Effector memory CD8-positive, alpha-beta T cell (primary cell): ENCODE data around the gene RBM22.

Experiments
- ATAC-seq: fragments of 150-1000 bp; cut with Tn5 transposase; replicated peaks from 2 replicates; pipeline ENCODE4 v1.10.0; 2021; ENCODE audit warnings: mild to moderate bottlenecking, moderate library complexity
- DNase-seq, 3 experiments: peaks; one replicate each; pipeline ENCODE4 v3.0.0; 2021
- H3K27ac Mint-ChIP-seq, 2 donors: one replicate each; pipeline ENCODE4 v1.8.0; 2022; ENCODE audit warnings: mild to moderate bottlenecking in 2 of 2, mixed read lengths in 2 of 2, moderate library complexity in 2 of 2
- H3K27me3 Mint-ChIP-seq, 2 donors: one replicate each; pipeline ENCODE4 v1.8.0; 2022; ENCODE audit warnings: mixed read lengths in 2 of 2
- H3K36me3 Mint-ChIP-seq: one replicate; pipeline ENCODE4 v1.8.0; 2022; ENCODE audit warnings: mild to moderate bottlenecking, moderate library complexity, mixed read lengths; ENCODE audit not compliant: insufficient read depth
- H3K4me1 Mint-ChIP-seq, 2 donors: one replicate each; pipeline ENCODE4 v1.8.0; 2022; ENCODE audit warnings: low read depth in 2 of 2, mixed read lengths in 2 of 2
- H3K4me3 Mint-ChIP-seq, 2 donors: one replicate each; pipeline ENCODE4 v1.8.0; 2022; ENCODE audit warnings: mild to moderate bottlenecking in 2 of 2, mixed read lengths in 2 of 2, moderate library complexity in 2 of 2
- H3K9me3 Mint-ChIP-seq, 2 donors: one replicate each; pipeline ENCODE4 v1.8.0; 2022; ENCODE audit warnings: mixed read lengths in 2 of 2

The RBM22 gene

DNA sequence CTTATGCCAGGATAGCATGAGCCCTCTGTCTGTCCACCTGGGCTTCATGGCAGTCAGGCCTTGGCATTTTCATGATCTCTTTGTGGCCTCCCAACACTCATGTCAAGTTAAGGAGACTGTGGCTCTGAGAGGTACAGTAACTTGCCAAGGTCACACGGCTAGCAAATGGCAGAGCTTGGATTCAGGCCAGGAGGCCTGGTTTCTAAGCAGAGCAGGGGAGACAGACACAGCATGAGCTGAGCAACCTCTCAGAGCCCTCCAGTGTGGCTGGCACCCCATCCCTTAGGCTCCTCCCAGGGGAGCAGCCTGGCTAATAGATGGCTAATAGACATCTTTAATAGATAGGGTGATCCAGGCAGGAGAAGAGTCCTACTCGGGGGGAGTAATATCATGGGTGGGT, 56.3 kb downstream of the RBM22 start:
- H3K27ac Mint-ChIP-seq = no peak overlapping the region

DNA sequence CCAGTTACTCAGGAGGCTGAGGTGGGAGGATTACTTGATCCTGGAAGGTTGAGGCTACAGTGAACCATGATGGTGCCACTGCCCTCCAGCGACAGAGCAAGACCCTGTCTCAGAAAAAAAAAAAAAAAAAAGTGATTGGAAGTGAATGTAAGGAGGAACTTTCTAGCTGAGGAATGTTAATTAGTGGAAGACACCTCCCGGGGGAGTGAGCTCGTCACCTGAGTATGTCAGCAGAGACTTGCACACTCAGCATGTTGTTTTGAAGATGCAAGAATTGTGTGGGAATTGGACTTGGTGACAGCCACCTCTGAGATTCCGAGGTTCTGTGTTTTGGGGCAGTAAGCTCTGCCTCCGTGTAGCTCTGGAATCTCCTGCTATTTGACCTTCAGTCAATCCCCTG, 56.8 kb downstream of the RBM22 start:
- no peak overlapping the region for H3K4me3 Mint-ChIP-seq
- peaks cover 3% of the 10 kb centered on the region for H3K36me3 Mint-ChIP-seq
- peaks cover 36 to 52% of the 10 kb centered on the region in 2 donors for H3K27me3 Mint-ChIP-seq
- ATAC-seq (no peak), DNase-seq (no peak)
- no peaks in the 10 kb centered on the region for H3K4me1 Mint-ChIP-seq
- H3K9me3 Mint-ChIP-seq = no peaks in the 10 kb centered on the region
- H3K27ac Mint-ChIP-seq = no peak overlapping the region

More for the DNA sequence above, 56.3 kb downstream of the RBM22 start:
- no peak for ATAC-seq
- H3K36me3 Mint-ChIP-seq = peaks cover 3% of the 10 kb centered on the region
- no peaks in the 10 kb centered on the region for H3K4me1 Mint-ChIP-seq
- no peaks in the 10 kb centered on the region for H3K9me3 Mint-ChIP-seq
- H3K27me3 Mint-ChIP-seq = peaks cover 36 to 52% of the 10 kb centered on the region in 2 donors
- no peak overlapping the region for H3K4me3 Mint-ChIP-seq
- no peak for DNase-seq

DNA sequence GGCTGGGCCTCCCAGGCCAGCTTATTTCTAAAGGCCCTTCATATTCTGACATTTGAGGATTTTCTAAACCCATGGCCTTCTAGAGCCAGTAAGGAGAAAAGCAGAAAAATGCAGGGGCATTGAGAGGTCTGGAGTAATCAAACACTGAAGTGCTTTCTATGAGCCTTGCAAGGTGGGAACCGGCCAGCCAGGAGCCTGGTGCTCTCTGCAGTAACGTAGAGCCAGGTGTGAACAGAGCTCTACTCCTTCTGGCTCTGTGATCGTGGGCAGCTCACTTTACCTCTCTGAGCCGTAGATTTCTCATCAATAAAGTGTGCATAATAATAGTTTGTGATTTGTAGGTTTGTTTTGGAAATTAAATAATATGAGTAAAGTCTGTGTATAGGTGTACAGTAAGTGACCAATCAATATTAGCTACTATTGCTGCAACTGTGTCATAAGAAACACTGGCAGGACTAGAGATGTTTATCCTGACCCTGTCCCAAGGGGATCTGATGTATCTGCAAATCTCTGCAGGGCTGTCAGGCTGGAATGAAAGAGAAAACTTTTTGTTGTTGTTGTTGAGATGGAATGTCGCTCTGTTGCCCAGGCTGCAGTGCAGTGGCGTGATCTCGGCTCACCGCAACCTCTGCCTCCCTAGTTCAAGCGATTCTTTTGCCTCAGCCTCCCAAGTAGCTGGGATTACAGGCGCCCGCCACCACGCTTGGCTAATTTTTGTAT, 57.7 kb downstream of the RBM22 start:
- Mint-ChIP-seq H3K9me3 (no peaks in the 10 kb centered on the region), H3K27ac (no peak overlapping the region), H3K4me3 (no peak overlapping the region), H3K27me3 (peaks cover 36 to 53% of the 10 kb centered on the region in 2 donors), H3K4me1 (no peaks in the 10 kb centered on the region), H3K36me3 (peaks cover 3% of the 10 kb centered on the region)
- DNase-seq (no peak), ATAC-seq (no peak)

DNA sequence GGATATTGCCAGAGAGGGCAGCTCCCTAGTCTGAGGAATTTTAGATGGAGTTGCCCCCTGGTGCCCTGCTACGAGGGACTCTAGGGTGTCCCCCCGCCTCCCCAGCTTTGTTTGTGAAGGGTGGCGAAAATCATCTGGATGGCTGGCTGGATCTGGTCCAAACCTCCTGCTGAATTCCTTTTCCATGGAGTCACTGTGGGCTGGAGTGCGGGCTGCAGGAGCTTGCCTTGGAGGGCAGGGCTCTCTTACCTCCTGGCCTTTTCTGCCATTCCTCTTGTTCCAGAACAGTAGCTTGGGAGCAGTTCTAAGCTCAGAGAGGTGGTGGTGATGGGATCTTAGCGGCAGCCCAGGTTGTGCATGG, 58.3 kb downstream of the RBM22 start:
- Mint-ChIP-seq H3K27ac (no peak overlapping the region), H3K36me3 (peaks cover 3% of the 10 kb centered on the region), H3K27me3 (peaks cover 37 to 56% of the 10 kb centered on the region in 2 donors), H3K4me1 (no peaks in the 10 kb centered on the region), H3K4me3 (no peak overlapping the region), H3K9me3 (no peaks in the 10 kb centered on the region)
- no peak for DNase-seq
- no peak for ATAC-seq

DNA sequence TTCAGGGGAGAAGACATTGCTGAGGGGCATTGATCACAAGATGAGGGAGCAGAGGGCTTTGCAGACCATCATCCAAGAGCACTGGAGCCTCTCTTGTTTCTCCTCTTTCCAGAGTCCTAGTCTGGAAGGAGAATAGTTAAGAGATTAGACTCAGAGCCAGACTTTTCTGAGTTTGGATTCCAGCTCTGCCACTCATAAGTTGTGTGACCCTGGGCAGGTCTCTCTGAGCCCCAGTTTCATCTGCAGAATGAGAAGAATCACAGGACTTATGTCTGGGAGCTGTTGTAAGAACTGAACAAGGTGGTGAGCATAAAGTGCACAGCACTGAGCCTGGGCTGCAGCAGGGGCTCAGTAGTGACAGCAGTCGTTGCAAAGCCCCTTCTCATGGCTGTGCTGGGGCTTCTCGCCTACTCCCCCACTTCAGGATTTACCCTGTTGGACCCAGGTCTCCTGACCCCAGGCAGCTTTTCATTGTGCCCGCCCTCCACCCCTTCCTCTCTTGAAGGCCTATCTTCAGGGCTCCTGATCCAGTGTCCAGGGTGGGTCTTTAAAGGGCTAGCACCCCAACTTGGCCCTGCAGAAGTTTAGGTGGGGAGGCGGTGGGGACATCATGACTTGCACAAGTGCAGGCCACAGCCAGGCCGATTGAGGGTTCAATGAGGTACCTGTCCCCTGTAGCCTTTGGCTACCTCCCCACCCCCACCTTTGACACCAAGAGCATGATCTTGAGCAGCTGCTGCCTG, 58.9 kb downstream of the RBM22 start:
- no peak overlapping the region for H3K27ac Mint-ChIP-seq
- no peaks in the 10 kb centered on the region for H3K9me3 Mint-ChIP-seq

DNA sequence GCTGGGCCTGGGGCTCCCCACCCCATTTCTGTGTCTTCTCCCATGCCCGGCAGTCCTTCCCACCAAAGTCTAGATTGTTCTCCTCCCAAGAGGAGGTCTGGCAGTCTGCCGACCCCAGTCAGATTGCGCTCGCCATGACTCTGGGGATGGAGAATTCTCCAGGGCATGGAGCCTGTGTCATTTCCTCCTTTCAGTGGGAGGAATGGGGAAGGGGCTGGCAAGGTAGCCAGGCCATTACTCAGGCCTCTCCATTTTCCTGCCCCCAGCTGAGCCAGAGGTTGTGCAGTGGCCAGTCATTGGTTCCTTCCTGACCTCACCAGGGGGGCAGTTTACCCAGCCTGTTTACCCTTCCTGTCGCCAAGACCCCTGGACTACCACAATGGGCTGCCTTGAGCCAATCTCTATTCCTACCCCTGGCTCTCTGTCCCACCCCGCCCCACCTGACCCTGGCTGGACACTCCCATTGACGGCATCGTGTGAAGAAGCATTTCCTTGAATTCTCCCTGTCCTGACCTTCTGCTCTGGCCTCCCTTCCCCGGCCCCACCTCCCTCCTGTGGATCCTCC, 59.8 kb downstream of the RBM22 start:
- Mint-ChIP-seq H3K9me3 (no peaks in the 10 kb centered on the region), H3K27ac (no peak overlapping the region), H3K4me1 (no peaks in the 10 kb centered on the region), H3K4me3 (no peak overlapping the region), H3K27me3 (peaks cover 45 to 63% of the 10 kb centered on the region in 2 donors), H3K36me3 (peaks cover 3% of the 10 kb centered on the region)
- ATAC-seq (no peak), DNase-seq (no peak)

More for the DNA sequence above, 58.9 kb downstream of the RBM22 start:
- Mint-ChIP-seq H3K4me3 (no peak overlapping the region), H3K36me3 (peaks cover 3% of the 10 kb centered on the region), H3K4me1 (no peaks in the 10 kb centered on the region), H3K27me3 (peaks cover 37 to 55% of the 10 kb centered on the region in 2 donors)
- no peak for DNase-seq
- ATAC-seq = no peak
